ENCODE results near the gene KLHDC7B. TPM values are rescaled to one million over a fixed set of nuclear protein-coding genes. Genes with fewer than 3 reads are reported as not detected.

KLHDC7B gene
- total and polyA plus RNA-seq, 2 of the 13 experiments (the other 11 are each of a cell fraction or from before 2014, with no cell fraction given), result 0.11 TPM; not detected in 1

GRCh38 chr22:50599816-50600455 is 54.2 kb downstream of the KLHDC7B start (continued):
- no peak for TF ChIP-seq NONO (IDR thresholded peaks at IDR 0.05)
- peak; percentile 35; the same call in 1 of the 2 replicates for TF ChIP-seq NONO (CRISPR knock-in tag; conservative IDR thresholded peaks at IDR 0.05)
- TF ChIP-seq ZNF572 (CRISPR knock-in tag; IDR thresholded peaks at IDR 0.05), result no peak
- TF ChIP-seq GPN1 (CRISPR knock-in tag; IDR thresholded peaks at IDR 0.05; ENCODE audit: borderline replicate concordance), result peak; percentile 99
- peak; percentile 99 for TF ChIP-seq CREB3 (CRISPR knock-in tag; IDR thresholded peaks at IDR 0.05)
- TF ChIP-seq NCOA2 (CRISPR knock-in tag; IDR thresholded peaks at IDR 0.05), result peak; percentile 87
- peak; percentile 75 for TF ChIP-seq SP5 (CRISPR knock-in tag; IDR thresholded peaks at IDR 0.05; ENCODE audit: borderline replicate concordance, low read depth)
- TF ChIP-seq HNRNPK (IDR thresholded peaks at IDR 0.05; ENCODE audit: low read depth, low read length, poor library complexity, severe bottlenecking), result no peak
- TF ChIP-seq KDM6A (CRISPR knock-in tag; IDR thresholded peaks at IDR 0.05; ENCODE audit: low read depth), result 0 out of 2 replicates have a peak, but pooled peaks have one; percentile 52
- TF ChIP-seq TEAD2 (CRISPR knock-in tag; IDR thresholded peaks at IDR 0.05), result peak; percentile 99
- TF ChIP-seq ATF3 (CRISPR knock-in tag; IDR thresholded peaks at IDR 0.05), result peak; percentile 95
- TF ChIP-seq ZNF577 (CRISPR knock-in tag; IDR thresholded peaks at IDR 0.05; ENCODE audit: borderline replicate concordance, low read depth), result no peak
- TF ChIP-seq ZFP91 (CRISPR knock-in tag; IDR thresholded peaks at IDR 0.05; ENCODE audit: borderline replicate concordance), result peak; percentile 76
- peak; percentile 88 for TF ChIP-seq E2F1 (CRISPR knock-in tag; IDR thresholded peaks at IDR 0.05)
- 0 out of 2 replicates have a peak, but pooled peaks have one; percentile 43 for TF ChIP-seq ZBTB37 (CRISPR knock-in tag; IDR thresholded peaks at IDR 0.05)
- peak; percentile 99 for TF ChIP-seq ZNF772 (CRISPR knock-in tag; IDR thresholded peaks at IDR 0.05)
- TF ChIP-seq CBX5 (CRISPR knock-in tag; IDR thresholded peaks at IDR 0.05; ENCODE audit: borderline replicate concordance), result peak; percentile 98
- TF ChIP-seq POLR2AphosphoS5 (IDR thresholded peaks at IDR 0.05; ENCODE audit: low read depth, low read length), result no peak
- peak; percentile 56 for TF ChIP-seq SIN3B (IDR thresholded peaks at IDR 0.05; ENCODE audit: low read length)
- no peak for TF ChIP-seq IKZF1 (IDR thresholded peaks at IDR 0.05)
- TF ChIP-seq ISX (CRISPR knock-in tag; conservative IDR thresholded peaks at IDR 0.05), result peak; percentile 99
- peak; percentile 100 for TF ChIP-seq ZNF607 (CRISPR knock-in tag; IDR thresholded peaks at IDR 0.05; ENCODE audit: borderline replicate concordance)
- peak; percentile 81 for TF ChIP-seq ZNF570 (CRISPR knock-in tag; IDR thresholded peaks at IDR 0.05; ENCODE audit: borderline replicate concordance)
- peak; percentile 53; the same call in 1 of the 2 replicates for TF ChIP-seq NFYC (CRISPR knock-in tag; IDR thresholded peaks at IDR 0.05)
- TF ChIP-seq ZNF550 (CRISPR knock-in tag; IDR thresholded peaks at IDR 0.05; ENCODE audit: borderline replicate concordance), result no peak
- 0 out of 2 replicates have a peak, but pooled peaks have one; percentile 41 for TF ChIP-seq ZNF644 (CRISPR knock-in tag; IDR thresholded peaks at IDR 0.05; ENCODE audit: low read depth)
